GM19463 (cell line): ENCODE data around the gene FN3KRP.
"Not testable (repeated sequence)": the region's sequence is repeated elsewhere in the genome, so short reads cannot be mapped to it uniquely, and the experiment has no call there.

Source experiments
- ATAC-seq: cut with Tn5 transposase; IDR thresholded peaks from one replicate; pipeline ENCODE4 v1.9.1; 2021; ENCODE audit warnings: mild to moderate bottlenecking, moderate library complexity; ENCODE audit not compliant: unreplicated experiment

Gene FN3KRP

DNA sequence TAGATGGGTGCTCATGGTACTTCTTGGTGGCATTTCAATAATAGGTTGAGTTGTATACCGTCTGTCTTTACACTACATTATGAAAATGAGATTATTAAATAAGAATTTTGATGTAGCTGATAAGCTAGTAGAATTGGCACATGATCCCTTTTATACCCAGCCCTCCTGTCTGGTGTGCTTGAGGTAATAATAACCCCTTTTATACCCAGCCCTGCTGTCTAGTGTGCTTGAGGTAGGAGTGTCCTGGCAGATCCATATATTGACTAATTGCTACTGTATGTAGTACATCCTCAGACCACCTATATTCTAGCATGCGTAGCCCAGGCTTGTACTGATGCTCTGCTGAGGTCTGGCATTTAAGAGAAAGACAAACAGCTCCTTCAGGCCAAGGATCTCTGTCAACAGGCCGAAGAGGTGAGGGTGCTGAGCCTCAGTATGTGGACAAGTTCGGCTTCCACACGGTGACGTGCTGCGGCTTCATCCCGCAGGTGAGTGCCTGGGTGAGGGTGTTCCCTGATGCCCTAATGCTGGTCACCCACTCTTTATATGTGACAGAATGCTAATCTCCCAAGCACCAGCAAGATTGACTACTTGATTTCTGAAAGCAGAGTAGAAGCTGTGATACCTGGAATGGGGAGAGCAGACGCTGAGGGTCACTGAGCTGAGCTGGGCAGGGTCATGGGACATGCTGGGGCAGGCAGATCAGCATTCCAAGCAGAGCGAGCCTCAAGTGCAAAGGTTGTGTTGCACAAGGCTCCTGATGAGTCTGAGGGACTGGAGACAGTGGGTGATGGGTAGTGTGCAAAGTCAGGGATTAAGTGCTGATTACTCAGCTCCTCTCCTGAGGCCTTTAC, 24.6 kb downstream of the FN3KRP start:
- ATAC-seq = no peak

DNA sequence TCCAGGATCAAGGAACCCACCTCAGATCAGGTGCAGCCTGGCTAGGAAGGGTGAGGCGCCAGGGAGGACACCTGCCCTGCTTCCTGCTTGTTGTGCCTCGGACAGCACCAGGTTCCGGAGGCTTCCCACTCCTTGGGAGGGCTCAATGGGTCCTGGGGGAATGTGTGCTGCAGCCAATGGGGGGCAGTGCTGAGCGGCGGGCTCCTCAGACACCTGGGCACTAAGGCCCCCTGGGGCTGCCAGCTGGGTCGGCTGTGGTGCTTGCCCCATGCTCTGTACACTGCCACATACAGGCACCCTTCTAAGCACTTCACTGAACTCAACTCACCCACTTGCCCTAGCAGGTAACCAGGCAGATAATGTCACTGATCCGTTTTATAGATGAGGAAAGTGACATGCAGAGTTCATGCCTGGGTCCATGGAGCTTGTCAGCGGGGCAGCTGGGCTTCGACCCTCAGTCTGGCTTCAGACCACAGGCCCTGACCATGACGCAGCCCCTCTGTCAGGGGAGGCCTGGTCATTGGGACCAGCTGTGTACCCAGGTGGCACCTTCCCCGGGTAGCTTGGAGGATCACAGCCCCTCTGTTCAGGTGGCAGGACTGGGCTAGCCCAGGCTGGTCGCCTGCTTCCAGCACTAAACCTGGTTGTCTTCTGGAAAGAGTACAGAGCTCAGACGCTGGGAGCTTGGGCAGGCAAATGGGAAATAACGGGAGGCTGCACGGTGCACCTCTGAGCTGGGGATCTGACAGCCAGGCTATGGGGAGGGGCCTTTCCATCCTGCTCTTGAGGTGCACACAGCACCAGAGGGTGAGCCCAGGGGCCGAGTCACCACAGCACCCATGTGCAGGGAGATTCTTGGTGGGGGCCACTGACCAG, 27.1 kb downstream of the FN3KRP start:
- ATAC-seq = no peak

DNA sequence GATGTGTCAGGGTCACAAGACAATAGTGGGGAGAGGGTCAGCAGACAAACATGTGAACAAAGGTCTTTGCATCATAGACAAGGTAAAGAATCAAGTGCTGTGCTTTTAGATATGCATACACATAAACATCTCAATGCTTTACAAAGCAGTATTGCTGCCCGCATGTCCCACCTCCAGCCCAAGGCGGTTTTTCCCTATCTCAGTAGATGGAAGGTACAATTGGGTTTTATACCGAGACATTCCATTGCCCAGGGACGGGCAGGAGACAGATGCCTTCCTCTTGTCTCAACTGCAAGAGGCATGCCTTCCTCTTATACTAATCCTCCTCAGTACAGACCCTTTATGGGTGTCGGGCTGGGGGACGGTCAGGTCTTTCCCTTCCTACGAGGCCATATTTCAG, 28.2 kb downstream of the FN3KRP start:
- ATAC-seq = not testable (repeated sequence)

DNA sequence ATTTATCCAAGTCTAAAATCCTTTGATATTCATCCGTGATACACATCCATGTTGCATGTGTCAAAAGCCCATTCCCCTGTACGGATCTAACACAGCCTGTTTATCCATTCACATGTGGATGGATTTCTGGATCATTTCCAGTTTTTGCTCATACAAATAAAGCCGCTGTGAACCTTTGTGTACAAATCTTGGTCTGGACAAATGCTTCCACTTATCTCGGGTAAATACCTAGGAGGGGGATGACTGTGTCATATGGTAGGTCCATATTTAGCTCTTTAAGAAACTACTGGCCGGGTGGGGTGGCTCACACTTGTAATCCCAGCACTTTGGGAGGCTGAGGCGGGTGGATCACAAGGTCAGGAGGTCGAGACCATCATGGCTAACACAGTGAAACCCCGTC, 29.0 kb downstream of the FN3KRP start:
- ATAC-seq = no peak

DNA sequence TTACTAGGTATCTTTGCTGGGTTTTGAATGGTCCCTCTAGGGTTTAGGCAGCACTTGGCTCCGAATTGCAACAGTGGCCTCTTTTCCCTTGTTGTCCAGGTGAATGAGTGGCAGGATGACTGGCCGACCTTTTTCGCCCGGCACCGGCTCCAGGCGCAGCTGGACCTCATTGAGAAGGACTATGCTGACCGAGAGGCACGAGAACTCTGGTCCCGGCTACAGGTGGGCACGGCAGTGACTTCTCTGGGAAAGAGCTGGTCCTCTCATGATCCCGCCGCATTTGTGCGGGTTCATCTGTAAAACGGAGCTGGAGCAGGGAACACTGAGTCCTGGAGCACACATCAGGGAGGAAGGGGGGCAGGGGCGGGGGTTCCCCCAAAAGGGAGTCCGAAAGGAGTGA, 32.2 kb downstream of the FN3KRP start:
- no peak for ATAC-seq

DNA sequence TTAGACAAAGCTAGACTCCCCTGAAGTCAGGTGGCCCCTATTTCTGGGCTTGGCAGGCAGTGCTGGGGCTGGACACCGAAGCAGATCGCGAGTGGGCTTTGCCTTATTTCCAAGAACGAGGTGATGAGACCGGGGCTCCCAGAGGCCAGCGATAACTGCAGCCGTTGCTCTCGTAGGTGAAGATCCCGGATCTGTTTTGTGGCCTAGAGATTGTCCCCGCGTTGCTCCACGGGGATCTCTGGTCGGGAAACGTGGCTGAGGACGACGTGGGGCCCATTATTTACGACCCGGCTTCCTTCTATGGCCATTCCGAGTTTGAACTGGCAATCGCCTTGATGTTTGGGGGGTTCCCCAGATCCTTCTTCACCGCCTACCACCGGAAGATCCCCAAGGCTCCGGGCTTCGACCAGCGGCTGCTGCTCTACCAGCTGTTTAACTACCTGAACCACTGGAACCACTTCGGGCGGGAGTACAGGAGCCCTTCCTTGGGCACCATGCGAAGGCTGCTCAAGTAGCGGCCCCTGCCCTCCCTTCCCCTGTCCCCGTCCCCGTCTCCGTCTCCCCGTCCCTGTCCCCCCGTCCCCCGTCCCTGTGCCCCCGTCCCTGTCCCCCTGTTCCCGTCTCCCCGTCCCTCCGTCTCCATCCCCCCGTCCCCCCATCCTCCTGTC, 33.9 kb downstream of the FN3KRP start:
- no peak for ATAC-seq

DNA sequence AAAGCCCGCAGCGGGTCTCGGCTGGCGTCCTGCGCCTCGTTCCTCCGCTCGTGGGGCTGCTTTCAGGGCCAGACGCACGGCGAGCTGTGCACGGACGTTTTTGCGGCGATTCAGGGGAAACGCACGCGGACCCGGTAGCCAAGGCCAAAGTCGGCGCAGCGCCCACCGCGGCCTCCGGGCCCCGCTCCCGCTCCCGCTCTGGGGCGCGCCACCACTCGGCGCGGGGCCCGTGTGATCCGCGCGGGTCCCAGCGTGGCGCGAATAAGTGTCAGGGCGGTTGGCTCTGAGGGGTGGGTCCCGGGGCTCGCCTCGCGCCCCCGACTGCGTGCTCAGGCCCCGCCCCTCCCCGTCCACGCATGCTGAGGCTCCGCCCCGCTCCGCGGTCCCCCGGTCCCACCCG, 34.7 kb downstream of the FN3KRP start:
- peak; percentile 35 for ATAC-seq

DNA sequence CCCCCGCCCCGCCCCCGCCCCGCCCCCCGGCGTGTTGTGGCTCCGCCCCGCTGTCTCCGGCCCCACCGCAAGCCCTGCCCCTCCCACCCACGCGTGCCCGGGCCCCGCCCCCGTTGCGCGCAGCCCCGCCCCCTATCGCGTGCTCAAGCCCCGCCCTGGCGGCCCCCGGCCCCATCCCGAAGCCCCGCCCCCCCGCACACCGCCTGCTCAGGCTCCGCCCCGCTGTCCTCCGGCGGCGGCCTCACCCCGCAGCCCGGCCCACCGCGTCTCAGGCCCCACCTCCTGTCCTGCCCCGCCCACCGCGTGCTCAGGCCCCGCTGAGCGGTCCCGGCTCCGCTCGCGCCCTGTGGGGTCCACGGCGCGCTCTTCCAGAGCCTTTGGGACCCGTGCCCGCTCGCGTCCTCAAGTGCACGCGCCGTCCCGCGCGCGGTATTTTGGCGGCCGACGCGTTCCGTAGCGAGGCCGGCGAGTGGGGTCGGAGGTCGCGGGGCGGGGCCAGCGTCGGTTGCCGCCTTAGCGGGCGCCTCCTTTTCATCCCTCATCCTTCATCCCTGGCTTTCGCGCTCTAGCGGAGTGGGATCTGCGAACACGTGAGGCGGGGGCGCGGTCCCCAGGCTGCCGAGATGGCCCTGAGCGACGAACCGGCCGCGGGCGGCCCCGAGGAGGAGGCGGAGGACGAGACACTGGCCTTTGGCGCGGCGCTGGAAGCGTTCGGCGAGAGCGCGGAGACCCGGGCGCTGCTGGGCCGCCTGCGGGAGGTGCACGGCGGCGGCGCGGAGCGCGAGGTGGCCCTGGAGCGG, 35.3 kb downstream of the FN3KRP start, which contains the start of gene TBCD:
Gene TBCD (plus strand): TSS at position 495 of the 800 bp plus-strand sequence. CDS start 129 bp downstream, at position 624.
- peak; percentile 79 for ATAC-seq

DNA sequence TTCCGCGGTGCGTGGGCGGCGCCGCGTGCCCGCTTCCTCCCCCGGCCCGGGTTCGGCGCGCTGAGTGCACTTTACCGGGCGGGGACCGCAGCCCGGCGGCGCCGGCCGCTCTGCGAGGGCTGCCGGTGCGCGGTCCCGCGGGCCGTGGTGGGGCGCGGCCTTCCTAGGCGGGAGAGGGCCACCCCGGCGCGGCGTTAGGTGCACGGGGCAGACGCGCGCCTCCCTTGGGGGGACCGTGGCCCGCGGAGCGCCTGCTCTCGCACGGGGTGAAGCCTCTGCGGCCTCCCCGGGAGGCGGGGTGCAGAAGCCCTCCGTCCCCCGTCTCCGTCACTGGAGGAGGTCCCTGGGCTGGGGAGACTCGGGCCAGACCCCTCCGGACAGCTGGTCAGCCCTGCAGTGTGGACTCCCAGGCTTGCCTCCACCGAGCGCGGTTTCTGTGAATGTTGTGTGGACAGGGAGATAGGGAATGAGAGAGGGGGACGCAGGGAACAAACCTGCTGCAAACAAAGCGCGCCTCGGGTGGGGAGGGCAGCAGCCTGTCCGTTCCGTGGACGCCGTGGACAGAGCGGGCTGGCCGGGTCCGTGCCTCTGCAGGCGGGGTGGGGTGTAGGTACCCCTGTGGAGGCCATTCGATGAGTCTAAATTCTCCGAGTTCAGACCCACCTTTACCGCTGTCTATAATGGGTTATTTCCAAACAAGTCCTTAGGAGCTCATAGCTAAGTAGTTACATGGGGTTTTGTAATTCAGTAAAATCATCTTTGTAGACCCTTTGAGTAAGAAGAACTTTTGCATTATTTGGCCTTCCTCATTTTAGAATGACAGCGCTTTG, 36.1 kb downstream of the FN3KRP start:
- peak; percentile 9 for ATAC-seq

DNA sequence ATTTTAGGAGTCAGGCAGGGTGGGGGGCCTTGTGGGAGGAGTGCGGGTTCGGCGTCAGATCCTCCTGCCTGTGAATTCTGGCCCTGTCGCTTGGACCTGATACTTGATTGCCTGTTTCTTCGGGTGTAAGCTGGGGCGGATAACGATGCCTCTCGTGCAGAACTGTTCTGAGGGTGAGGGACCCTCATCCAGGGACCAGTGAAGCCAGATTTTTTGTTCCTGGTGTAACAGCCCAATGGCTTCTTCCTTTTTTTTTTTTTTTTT, 36.6 kb downstream of the FN3KRP start:
- ATAC-seq = no peak

DNA sequence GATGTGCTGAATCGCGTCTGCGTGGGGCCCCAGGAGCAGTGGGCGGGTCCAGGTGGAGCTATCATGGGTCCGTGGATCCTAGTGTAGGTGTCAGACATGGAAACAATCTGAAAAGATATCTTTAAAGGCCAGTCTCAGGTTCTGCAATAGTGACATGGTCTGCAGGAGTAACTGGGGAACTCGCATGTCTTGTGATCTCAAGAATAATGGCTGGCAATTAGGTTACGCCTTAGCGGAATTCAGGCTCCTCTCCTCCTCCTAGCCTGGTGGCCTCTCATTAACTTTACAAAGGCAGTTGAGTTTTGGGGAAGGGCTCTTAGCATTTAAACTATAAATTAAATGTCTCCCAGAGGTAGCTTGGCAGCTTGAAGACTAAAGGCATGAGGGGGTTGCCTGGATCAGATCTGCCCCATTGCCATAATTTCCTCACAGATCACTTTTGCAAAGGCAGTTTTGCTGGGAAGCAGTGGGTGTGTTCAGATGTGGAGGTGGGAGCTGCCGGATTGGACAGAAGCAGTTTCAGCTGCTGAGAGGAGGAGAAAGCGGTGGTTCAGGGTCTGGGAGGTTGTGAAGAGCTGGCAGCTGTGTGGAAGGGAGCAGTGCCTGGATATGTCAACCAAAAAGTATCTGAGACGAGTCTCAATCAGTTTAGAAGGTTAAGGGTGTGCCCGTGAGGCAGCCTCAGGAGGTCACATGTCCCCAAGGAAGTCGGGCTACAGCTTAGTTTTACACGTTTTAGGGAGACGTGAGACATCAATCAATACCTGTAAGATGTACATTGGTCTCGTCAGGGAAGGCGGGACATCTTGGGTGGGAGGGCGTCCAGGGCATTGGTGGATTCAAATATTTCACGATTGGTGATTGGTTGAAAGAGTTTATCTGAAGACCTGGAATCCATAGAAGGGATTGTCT, 38.0 kb downstream of the FN3KRP start:
- no peak for ATAC-seq

DNA sequence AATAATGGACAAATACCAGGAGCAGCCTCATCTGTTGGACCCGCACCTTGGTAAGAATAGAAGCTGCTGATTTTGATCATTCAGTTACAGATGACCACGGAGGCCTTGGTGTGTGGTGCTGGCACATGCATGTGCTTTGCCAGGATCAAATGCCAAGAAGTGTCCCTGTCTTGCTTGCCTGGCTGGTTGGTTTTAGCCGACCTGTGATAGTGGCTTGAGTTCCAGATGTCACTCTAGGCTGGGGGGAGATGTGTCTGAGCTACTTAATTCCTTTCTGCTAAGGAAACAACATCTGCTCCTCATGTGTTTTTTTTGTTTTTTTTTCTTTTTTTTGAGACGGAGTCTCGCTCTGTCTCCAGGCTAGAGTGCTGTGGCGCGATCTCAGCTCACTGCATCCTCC, 39.7 kb downstream of the FN3KRP start:
- ATAC-seq = no peak

DNA sequence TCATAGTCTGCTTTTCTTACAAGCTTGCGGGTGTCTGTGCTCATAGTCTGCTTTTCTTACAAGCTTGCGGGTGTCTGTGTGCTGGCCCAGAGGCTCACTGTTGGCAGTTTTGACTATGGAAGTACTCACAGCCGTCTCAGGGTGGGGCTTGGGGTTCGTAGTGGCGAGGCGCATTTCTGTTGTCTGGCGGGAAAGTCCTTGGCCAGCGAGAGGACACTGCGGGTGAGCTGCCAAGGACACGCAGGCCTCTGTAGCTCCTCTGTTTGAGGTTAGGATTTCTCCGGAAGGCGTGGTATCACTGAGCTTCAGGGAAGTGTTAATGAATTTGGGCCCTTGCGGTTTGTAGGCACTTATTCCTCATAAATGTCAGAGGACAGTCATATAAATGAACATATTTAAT, 48.9 kb downstream of the FN3KRP start:
- ATAC-seq = no peak

DNA sequence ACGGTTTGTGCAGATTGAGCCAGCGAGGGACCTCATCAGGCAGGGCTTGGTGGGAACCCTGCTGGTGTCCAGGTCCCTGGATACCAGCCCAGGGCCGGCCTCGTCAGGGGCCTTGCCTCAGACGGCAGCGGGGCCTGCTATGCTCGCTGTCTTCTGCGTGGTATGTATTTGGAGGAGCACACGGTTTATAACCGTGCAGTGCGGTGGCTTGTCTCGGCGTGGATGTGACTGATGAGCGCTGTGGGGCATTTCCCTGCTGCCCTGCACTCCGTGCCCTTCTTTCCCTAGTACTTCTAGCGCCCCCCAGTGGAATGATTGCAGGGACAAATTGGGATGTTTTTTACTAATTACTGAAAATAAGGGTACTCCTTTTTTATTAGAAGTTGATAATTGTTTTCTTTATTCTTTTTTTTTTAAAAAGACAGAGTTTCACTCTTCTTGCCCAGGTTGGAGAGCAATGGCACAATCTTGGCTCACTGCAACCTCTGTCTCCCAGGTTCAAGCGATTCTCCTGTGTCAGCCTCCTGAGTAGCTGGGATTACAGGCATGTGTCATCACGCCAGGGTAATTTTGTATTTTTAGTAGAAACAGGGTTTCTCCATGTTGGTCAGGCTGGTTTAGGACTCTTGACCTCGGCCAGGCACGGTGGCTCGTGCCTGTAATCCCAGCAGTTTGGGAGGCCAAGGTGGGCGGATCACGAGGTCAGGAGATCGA, 50.7 kb downstream of the FN3KRP start:
- ATAC-seq = no peak

DNA sequence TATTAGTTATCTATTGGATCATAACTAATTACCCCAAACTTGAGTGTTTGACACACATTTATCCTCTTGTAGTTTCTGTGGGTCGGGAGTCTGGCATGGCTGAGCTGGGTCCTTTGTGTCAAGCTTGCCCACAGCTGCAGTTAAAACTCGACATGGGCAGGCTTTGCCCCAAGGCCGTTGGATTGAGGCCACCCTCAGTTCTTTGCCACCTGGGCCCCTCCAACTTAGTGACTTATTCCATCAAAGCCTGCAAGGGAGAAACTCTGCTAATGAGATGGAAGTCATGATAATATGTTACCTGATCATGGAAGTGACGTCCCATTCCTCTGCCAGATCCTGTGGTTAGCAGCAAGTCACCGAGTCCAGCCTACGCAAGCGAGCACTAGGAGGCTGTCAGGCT, 52.5 kb downstream of the FN3KRP start:
- no peak for ATAC-seq

DNA sequence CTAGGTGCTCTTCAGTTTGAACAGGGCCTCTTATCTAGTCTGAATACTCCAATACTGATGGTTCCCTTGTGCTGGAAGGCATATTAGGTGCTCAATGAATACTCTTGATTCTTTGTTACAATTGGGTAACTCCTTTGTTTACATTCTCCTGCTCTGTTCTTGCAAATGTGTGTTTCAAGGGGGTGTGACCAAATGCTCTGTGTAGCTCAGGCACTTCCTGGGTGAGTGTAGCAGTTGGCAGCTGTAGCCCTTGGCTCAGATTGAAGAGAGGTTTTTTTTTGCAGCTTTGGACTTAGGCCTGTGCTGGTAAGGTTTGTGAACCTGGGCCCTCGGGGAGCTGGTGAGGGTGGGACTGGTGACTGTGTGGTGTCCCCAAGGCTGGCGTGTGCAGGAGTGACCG, 55.5 kb downstream of the FN3KRP start:
- no peak for ATAC-seq

DNA sequence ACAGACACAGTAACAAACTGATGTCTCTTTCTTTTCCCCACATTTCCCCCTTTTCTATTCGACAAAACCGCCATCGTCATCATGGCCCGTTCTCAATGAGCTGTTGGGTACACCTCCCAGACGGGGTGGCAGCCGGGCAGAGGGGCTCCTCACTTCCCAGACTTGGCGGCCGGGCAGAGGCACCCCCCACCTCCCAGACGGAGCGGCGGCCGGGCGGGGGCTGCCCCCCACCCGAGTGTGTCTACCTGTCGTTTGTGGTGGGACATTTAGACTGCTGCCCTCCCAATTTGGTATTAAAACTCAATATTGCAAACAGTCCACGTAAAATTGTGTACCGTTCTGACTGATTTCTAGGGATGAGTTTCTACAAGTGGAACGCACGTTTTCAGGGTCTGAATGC, 58.0 kb downstream of the FN3KRP start:
- ATAC-seq = not testable (repeated sequence)
